SU-DHL-6 (cell line): ENCODE data around the gene CNTNAP5.

Source experiments
- H2AFZ ChIP-seq: fragments of 200-600 bp; sonication (generic); 2 replicates; pipeline ENCODE4 v1.6.1; 2014; ENCODE audit warnings: low read depth, mild to moderate bottlenecking, moderate library complexity, mixed read lengths, antibody characterized with exemption, low read length; ENCODE audit not compliant: severe bottlenecking
- H3F3A ChIP-seq: fragments of 200-600 bp; shearing (Covaris generic); 2 replicates; pipeline ENCODE4 v1.6.0; 2016; ENCODE audit warnings: antibody characterized with exemption, mild to moderate bottlenecking; ENCODE audit not compliant: insufficient read depth
- H3K27ac ChIP-seq: fragments of 200-600 bp; sonication (generic); 2 replicates; pipeline ENCODE4 v1.5.1; 2016; ENCODE audit warnings: low read depth, mild to moderate bottlenecking, low read length, moderate library complexity, mixed read lengths
- H3K27me3 ChIP-seq: fragments of 200-600 bp; sonication (generic), shearing (Covaris generic); 2 replicates; pipeline ENCODE4 v1.6.0; 2014; ENCODE audit warnings: mild to moderate bottlenecking, low read length
- H3K36me3 ChIP-seq: fragments of 200-600 bp; sonication (generic); 2 replicates; pipeline ENCODE4 v1.6.1; 2014; ENCODE audit warnings: mild to moderate bottlenecking, low read length, mixed read lengths
- H3K4me2 ChIP-seq: fragments of 300-600, 200-600 bp; shearing (Covaris generic), sonication (generic); 2 replicates; pipeline ENCODE4 v1.6.0; 2014; ENCODE audit warnings: low read length, low read depth, mild to moderate bottlenecking; ENCODE audit not compliant: poor library complexity, severe bottlenecking
- H3K4me3 ChIP-seq: fragments of 200-600 bp; sonication (generic); 2 replicates; pipeline ENCODE4 v1.5.1; 2014; ENCODE audit warnings: antibody characterized with exemption, low read length, mild to moderate bottlenecking, mixed read lengths; ENCODE audit not compliant: insufficient read depth, poor library complexity, severe bottlenecking
- H3K79me2 ChIP-seq: fragments of 200-600 bp; sonication (generic); 2 replicates; pipeline ENCODE4 v1.6.1; 2014; ENCODE audit warnings: mild to moderate bottlenecking, low read length, moderate library complexity; ENCODE audit not compliant: insufficient read depth
- H3K9ac ChIP-seq: fragments of 200-600 bp; sonication (generic); 2 replicates; pipeline ENCODE4 v1.7.0; 2014; ENCODE audit warnings: mild to moderate bottlenecking, low read length
- H3K9me2 ChIP-seq: fragments of 200-600 bp; sonication (generic); replicated peaks from 2 replicates; pipeline ENCODE4 v1.6.1; 2014; ENCODE audit warnings: low read length; ENCODE audit not compliant: insufficient read depth
- H3K9me3 ChIP-seq: fragments of 200-600 bp; sonication (generic); 2 replicates; pipeline ENCODE4 v1.6.1; 2014; ENCODE audit warnings: low read length, mixed read lengths; ENCODE audit not compliant: insufficient read depth
- H4K20me1 ChIP-seq: fragments of 200-600 bp; sonication (generic); 2 replicates; pipeline ENCODE4 v1.6.1; 2014; ENCODE audit warnings: low read depth, mild to moderate bottlenecking, antibody characterized with exemption, low read length, moderate library complexity, mixed read lengths
- CTCF ChIP-seq: fragments of 200-600 bp; sonication (generic); IDR thresholded peaks from one replicate; pipeline ENCODE4 v1.5.1; 2017; ENCODE audit warnings: antibody characterized with exemption, mild to moderate bottlenecking, low read length, moderate library complexity; ENCODE audit not compliant: insufficient read depth, poor library complexity, severe bottlenecking
- EZH2phosphoT487 ChIP-seq: fragments of 200-600 bp; sonication (generic), shearing (Covaris generic); conservative IDR thresholded peaks from 2 replicates; pipeline ENCODE4 v1.6.1; 2018; ENCODE audit warnings: mild to moderate bottlenecking, antibody characterized with exemption, low read length, moderate library complexity, mixed read lengths

CNTNAP5 gene

GRCh38 chr2:124774781-124775180 lies 749.7 kb downstream of the CNTNAP5 start:
- Histone ChIP-seq H3K36me3 (no peaks in the 10 kb centered on the region), H3K4me2 (no peak overlapping the region), H3K4me3 (no peak overlapping the region)

GRCh38 chr2:124776332-124776731 lies 751.2 kb downstream of the CNTNAP5 start:
- no peak for TF ChIP-seq EZH2phosphoT487
- no peak for TF ChIP-seq CTCF
- Histone ChIP-seq H3K4me2 (no peak overlapping the region), H2AFZ (no peak overlapping the region), H3K9me2 (no peaks in the 10 kb centered on the region; the same call in 1 of the 2 replicates), H3K9ac (no peak overlapping the region), H3K27ac (no peak overlapping the region), H3K36me3 (no peaks in the 10 kb centered on the region), H3K4me3 (no peak overlapping the region), H3K27me3 (no peaks in the 10 kb centered on the region), H3K9me3 (no peaks in the 10 kb centered on the region), H4K20me1 (no peaks in the 10 kb centered on the region), H3K79me2 (no peaks in the 10 kb centered on the region), H3F3A (no peaks in the 10 kb centered on the region)

More at GRCh38 chr2:124774781-124775180, 749.7 kb downstream of the CNTNAP5 start:
- TF ChIP-seq EZH2phosphoT487 (no peak), CTCF (no peak)
- H3K27me3 ChIP-seq: no peaks in the 10 kb centered on the region
- H2AFZ ChIP-seq: no peak overlapping the region
- no peak overlapping the region for H3K27ac ChIP-seq
- H3K9me2 ChIP-seq: no peaks in the 10 kb centered on the region; the same call in 1 of the 2 replicates
- no peak overlapping the region for H3K9ac ChIP-seq
- H4K20me1 ChIP-seq: no peaks in the 10 kb centered on the region
- H3K9me3 ChIP-seq: no peaks in the 10 kb centered on the region
- no peaks in the 10 kb centered on the region for H3K79me2 ChIP-seq
- no peaks in the 10 kb centered on the region for H3F3A ChIP-seq

DNA sequence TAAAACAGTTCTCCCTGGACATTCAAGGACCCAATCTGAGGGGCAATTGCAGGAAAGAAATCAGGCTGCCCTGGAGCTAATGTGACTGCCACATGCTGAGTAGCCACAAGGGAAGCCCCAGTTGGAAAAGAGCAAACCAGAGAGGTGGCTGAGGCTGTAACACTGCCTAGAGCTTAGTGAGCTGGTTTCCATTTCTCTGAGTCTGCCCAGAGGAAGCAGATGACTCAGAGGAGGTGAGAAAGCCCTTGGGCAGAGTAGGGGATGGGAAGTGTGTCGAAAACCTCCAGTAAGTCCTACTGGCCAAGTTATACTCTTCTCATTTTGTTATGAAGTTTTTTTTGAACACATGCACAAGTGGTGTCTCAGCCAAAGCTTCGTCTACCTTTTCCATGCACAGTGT lies 753.0 kb downstream of the CNTNAP5 start:
- no peak overlapping the region for H3K4me2 ChIP-seq
- TF ChIP-seq CTCF (no peak), EZH2phosphoT487 (no peak)

More for the DNA sequence above, 753.0 kb downstream of the CNTNAP5 start:
- Histone ChIP-seq H3K27ac (no peak overlapping the region), H3K79me2 (no peaks in the 10 kb centered on the region), H3F3A (no peaks in the 10 kb centered on the region), H3K9me2 (no peaks in the 10 kb centered on the region; the same call in 1 of the 2 replicates), H2AFZ (no peak overlapping the region), H3K9me3 (no peaks in the 10 kb centered on the region), H3K27me3 (no peaks in the 10 kb centered on the region), H3K9ac (no peak overlapping the region), H4K20me1 (no peaks in the 10 kb centered on the region), H3K4me3 (no peak overlapping the region), H3K36me3 (no peaks in the 10 kb centered on the region)
